ENCODE data around the gene IL17RA.

The IL17RA gene

DNA sequence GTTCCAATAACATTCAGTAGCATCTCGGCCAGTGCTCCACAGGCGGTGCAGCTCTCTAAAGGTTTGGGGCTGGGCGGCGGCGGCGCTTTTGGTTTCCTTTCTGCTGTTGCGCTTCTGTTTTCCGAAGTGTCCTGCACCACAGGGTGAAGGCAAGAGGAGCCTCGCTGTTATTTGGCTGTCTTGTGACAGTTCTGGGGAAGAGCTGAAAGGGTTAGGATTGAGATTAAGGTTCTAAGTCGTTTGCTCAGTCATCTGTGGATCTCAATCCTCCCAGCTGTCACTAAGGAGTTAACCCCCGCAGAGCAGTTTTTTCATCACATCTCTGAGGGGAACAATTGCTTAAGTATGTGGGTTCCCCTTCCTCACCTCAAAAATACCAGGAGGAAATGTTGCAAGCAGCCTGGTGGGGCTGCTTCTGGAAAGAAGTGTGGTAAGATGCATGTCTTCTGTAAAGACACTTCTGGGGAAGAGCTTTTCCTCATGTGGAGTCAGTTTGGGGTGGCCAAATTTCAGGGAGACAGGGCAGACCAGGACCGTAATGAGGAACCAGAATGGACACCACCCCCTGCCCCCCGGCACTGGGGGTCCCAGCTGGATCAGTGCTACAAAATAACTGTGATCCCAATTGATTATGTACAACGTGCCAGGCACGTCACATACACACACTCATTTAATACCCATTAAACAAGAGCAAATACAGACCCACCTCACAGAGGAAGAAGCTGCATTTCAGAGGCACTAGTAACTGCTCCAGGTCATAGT, 22.2 kb downstream of the IL17RA start:
- no peak for DNase-seq (ENCODE audit: low read depth)

DNA sequence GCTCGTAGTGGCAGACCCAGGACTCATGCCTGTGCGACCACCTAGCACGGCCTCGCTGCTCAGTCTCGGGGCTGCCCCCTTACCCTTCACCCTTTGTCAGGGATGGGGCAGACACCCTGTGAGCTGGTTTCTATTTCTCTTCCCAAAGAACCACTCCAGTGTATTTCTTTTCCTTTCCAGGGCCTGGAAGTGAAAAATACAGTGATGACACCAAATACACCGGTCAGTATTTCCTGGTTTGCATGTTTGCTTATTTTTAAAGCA, 22.7 kb downstream of the IL17RA start:
- DNase-seq (ENCODE audit: low read depth), result no peak

DNA sequence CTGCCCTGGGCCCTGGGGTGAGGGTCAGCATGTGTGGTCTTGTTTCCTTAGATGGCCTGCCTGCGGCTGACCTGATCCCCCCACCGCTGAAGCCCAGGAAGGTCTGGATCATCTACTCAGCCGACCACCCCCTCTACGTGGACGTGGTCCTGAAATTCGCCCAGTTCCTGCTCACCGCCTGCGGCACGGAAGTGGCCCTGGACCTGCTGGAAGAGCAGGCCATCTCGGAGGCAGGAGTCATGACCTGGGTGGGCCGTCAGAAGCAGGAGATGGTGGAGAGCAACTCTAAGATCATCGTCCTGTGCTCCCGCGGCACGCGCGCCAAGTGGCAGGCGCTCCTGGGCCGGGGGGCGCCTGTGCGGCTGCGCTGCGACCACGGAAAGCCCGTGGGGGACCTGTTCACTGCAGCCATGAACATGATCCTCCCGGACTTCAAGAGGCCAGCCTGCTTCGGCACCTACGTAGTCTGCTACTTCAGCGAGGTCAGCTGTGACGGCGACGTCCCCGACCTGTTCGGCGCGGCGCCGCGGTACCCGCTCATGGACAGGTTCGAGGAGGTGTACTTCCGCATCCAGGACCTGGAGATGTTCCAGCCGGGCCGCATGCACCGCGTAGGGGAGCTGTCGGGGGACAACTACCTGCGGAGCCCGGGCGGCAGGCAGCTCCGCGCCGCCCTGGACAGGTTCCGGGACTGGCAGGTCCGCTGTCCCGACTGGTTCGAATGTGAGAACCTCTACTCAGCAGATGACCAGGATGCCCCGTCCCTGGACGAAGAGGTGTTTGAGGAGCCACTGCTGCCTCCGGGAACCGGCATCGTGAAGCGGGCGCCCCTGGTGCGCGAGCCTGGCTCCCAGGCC, 23.7 kb downstream of the IL17RA start:
- no peak for DNase-seq (ENCODE audit: low read depth)

DNA sequence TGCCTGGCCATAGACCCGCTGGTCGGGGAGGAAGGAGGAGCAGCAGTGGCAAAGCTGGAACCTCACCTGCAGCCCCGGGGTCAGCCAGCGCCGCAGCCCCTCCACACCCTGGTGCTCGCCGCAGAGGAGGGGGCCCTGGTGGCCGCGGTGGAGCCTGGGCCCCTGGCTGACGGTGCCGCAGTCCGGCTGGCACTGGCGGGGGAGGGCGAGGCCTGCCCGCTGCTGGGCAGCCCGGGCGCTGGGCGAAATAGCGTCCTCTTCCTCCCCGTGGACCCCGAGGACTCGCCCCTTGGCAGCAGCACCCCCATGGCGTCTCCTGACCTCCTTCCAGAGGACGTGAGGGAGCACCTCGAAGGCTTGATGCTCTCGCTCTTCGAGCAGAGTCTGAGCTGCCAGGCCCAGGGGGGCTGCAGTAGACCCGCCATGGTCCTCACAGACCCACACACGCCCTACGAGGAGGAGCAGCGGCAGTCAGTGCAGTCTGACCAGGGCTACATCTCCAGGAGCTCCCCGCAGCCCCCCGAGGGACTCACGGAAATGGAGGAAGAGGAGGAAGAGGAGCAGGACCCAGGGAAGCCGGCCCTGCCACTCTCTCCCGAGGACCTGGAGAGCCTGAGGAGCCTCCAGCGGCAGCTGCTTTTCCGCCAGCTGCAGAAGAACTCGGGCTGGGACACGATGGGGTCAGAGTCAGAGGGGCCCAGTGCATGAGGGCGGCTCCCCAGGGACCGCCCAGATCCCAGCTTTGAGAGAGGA, 24.5 kb downstream of the IL17RA start:
- no peak for DNase-seq (ENCODE audit: low read depth)

DNA sequence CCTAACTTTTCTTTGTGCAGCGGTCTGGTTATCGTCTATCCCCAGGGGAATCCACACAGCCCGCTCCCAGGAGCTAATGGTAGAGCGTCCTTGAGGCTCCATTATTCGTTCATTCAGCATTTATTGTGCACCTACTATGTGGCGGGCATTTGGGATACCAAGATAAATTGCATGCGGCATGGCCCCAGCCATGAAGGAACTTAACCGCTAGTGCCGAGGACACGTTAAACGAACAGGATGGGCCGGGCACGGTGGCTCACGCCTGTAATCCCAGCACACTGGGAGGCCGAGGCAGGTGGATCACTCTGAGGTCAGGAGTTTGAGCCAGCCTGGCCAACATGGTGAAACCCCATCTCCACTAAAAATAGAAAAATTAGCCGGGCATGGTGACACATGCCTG, 25.2 kb downstream of the IL17RA start:
- no peak for DNase-seq (ENCODE audit: low read depth)

DNA sequence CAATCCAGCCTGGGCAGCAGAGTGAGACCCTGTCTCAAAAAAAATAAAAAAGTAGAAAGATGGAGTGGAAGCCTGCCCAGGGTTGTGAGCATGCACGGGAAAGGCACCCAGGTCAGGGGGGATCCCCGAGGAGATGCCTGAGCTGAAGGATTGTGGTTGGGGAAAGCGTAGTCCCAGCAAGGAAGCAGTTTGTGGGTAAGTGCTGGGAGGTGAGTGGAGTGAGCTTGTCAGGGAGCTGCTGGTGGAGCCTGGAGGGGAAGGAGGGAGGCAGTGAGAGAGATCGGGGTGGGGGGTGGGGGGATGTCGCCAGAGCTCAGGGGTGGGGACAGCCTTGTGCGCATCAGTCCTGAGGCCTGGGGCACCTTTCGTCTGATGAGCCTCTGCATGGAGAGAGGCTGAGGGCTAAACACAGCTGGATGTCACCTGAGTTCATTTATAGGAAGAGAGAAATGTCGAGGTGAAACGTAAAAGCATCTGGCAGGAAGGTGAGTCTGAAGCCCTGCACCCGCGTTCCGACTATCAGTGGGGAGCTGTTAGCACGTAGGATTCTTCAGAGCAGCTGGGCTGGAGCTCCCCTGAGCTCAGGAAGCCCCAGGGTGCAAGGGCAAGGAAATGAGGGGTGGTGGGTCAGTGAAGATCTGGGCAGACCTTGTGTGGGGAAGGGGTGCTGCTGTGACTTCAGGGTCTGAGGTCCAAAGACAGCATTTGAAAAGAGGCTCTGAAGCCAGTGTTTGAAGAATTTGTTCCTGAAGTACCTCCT, 26.2 kb downstream of the IL17RA start:
- no peak for DNase-seq (ENCODE audit: low read depth)

DNA sequence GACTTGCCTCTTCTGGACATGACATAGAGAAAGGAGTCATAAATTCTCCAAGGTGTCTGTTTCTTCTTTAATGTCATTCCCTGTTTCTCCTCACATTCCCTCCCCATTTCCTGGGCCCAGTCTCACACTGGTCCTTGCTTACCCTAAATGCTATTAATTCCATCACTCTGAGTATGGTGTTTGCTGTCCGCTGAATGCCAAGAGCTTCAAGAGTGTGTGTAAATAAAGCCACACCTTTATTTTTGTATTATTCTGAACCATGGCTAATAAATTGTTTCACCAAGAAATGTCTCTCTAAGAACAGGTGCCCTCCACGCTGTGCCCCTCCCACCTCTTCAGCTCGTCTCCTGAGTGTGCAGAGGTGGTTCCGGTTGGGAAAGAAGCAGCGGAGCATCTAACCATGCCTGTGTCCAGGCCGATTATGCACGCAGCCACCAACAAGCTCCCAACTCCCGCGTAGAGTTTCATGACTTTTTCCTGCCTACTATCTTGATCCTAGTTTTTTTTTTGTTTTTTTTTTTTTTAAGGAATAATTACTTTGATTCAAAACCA, 27.8 kb downstream of the IL17RA start:
- DNase-seq (ENCODE audit: low read depth), result no peak

DNA sequence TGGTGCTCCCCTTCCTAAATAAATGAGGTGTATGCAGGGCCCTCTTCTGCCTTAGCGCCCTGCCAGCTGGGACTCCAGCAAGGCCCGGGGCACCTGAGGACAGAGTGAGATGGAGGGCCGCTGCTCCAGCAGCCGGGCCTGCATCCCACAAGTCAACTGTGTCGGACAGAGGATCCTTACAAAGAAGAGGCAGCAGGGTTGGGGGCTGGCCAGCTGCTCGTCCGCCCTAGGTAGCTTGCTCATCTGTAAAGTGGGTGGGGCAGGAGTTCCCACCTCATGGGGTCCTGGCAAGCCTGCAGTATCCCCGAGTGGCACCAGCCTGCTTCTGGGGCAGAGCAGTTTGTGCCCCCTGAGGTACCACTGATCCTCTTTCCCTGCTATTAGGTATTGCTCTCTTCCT, 28.8 kb downstream of the IL17RA start:
- DNase-seq (ENCODE audit: low read depth), result no peak

DNA sequence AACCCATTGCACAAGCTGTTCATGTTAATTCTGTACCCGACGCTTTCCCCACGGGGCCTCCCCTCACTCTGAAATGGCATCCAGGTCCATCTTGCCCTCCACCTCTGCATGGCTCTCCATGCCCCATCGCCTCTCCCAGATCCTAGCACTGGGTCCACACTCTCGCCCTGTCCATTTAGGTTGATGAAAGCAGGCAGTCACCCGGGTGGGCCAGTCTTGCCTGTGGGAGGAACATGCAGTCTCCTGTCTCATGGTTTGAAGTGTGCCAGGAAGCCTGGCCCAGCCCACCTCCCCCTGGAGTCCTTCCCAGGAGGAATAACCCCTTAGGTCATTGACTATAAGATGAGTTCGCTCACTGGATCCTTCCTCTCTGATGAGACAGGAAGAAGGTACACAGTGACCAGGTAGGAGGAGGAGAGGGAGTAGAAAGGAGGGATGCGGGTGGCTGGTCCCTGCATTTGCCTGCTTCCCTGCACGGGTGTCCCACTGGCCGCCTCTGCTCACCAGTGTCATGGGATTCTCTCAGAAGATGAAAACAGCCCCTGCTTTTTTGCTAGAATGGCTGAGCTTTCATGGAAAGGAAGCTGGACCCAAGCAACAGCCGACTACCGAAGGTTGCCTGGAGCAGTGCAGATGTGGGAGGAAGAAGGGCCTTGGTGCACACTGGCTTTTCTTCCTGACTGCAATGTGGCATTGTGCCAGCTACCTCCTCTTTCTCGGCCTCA, 29.5 kb downstream of the IL17RA start:
- no peak for DNase-seq (ENCODE audit: low read depth)

DNA sequence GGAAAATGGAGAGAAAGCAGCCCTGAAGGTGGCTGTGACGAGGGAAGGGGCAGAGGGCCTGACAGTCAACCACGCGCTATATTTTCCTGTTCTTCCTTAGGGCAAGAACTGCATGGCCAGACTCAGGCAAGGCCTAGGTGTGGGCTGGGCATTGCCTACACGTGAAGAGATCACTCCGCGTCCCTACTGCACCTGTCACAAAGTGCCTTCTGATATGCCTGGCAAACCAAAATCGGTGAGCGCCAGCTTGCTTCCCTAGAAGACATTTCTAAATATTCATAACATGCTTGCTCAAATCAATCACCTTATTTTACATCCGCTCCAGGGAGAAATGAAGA, 30.1 kb downstream of the IL17RA start:
- DNase-seq (ENCODE audit: low read depth), result no peak

DNA sequence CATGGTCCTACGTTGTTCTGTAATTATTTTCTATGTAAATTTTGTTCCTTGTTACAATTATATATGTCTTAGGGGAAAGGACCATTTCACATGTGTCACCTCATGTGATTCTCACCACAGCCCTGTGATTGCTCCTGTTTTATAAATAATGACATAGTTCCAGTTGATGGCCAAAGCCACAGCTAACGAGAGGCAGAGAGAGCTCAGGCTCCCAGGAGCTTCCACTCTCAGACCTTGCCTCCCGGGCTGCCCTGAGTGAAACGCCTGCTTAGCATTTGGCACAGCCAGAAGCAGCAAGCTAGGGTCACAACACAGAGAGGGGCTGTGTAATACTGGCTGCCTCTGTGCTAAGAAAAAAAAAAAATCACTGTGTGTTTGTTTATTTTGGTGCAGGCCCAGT, 30.4 kb downstream of the IL17RA start:
- DNase-seq (ENCODE audit: low read depth), result no peak

DNA sequence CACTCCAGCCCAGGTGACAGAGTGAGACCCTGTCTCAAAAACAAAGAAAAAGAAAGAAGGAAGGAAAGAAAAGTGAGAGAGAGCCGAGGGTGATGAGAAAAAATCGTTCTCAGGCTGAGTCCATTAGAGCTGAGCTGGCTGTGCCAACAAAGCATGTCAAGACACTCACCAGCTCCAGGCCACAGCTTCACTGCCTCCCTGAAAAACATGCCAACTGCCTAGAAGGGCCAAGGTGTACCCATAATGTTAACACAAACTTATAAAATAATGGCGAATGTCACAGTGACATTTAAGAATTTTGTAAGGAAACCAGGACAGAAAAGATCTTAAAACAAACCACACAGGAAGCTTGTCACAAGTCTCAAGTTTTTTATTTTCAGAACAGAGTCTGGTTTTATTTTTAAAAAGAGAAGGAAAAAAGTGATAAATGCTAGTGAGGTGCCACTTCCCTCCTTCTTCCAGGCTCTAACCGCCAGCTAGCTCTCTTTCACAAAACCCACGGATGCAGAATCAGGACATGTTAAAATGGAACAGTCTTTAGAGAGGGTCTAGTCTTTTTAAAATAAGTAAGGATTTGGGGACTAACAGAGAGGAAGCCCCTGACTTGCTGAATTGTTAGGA, 31.3 kb downstream of the IL17RA start:
- DNase-seq (ENCODE audit: low read depth), result no peak

DNA sequence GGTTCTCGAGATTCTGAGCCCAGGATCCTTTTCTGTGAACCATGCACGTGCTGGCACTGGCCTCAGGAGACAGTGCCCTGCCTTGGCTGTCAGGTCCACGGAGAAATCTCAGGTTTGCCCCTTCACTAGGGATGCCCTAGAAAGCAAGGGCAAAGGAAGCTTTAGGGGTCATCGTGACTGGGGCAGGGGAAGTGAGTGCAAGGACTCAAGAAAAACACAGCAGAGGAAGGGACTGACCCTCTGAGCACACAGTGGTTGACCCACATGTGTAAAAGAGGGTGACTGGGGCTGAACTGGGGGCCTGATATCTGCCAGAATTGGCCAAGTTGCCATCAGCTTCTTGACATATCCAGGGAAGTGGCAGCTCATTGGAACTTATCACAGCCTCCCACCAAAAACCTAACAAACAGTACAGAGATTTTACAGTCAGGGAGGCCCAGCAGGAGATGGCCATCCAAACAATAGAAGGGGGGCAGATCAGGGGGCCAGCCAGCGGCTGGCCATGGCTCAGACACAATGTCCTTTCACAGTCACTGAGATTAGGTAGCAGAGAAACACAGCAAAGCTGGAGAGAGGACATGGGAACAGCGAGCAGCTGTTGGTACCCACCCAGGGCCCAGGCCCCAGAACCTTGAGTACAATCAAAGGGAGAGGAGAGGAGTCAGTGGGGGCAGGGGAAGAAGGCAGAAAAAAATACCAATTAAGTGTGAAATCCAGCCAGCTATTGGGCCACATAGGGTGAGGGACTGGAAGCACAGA, 32.0 kb downstream of the IL17RA start:
- DNase-seq (ENCODE audit: low read depth), result no peak

DNA sequence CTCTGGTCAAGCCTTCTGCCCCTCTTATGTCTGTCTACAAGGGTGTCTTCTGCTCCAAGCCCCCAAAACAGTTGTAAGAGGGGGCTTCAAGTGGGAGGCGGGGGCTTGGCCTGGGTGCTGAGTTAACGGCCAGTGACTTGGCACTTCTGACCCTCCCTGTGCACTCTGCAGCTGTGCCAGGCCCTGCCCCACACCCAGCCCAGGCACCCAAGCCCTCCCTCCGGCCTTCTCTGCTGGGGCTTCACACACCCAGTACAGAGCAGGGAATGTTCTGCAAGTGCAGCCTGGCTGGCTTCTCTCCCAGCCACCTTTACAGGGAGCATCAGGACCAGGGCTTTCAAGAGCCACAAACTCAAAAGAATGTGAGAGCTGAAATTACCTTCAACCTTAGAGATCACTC, 32.6 kb downstream of the IL17RA start:
- no peak for DNase-seq (ENCODE audit: low read depth)

DNA sequence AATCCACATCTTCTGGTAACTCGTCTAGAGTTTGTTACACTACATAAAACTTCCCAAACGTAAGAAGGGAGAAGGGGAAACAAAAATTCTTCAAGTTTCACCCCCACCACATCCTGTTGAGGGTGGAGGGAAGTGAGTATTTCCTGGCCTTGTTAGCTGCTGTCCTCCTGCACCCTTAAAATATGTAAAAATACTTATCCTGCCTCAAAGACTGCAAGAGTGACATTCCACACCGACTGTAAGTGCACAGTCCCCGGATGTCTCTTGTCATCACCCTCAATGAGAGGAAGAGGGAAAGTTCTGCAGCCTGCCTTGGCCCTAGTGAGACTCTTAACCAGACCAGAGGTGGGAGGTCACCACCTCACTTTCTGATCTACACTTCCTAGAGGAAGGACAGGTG, 33.1 kb downstream of the IL17RA start:
- DNase-seq (ENCODE audit: low read depth), result no peak

DNA sequence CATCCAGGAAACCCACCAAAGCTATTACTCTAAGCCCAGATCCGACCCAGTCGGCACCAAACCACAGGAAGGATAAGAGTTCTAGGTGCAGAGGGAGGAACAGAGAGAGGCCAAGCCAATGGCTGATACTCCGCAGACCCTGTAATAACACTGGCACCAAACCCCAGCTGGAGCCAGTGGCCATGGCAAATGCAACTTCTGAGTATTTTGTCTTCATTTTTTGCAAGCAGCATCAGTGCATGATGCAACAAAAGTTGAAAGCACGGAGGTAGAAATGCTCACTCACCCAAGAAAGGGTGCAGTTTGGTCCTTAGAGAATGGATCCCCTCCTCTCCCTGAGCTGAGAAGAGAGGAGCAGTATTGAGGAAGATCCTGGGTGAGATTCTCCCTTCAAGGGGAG, 33.5 kb downstream of the IL17RA start:
- DNase-seq (ENCODE audit: low read depth), result no peak

DNA sequence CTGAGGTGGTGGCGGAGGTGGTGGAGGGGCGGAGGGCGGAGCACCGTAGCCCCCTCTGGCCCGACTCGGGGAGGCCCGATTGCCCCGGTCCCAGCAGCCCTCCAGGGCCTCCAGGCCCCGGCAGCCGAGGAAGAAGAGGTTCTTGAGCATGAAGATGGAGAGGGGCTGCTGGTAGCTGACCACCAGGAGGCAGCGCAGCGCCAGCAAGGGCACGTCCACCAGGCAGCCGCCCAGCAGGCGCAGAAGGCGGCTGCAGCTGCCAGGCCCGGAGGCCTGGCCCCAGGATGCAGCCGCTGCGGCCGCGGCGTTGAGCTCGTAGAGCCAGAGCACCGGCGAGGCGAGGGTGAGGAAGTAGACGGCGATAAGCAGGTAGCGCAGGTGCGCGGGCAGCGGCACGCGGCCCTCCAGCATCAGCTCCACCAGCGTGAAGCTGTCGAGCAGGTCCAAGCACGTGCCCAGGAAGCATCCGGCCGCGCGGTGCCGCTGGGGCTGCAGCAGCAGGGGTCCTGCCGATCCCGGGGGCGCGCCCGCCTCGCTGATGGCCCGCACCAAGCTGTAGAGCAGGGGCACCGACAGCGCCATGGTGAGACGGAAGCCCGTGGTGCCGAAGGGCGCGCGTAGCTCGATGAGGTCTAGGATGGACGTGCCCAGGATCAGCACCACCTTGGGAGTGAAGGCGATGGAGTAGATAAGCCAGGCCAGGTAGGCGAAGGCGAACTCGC, 34.8 kb downstream of the IL17RA start:
- no peak for DNase-seq (ENCODE audit: low read depth)

DNA sequence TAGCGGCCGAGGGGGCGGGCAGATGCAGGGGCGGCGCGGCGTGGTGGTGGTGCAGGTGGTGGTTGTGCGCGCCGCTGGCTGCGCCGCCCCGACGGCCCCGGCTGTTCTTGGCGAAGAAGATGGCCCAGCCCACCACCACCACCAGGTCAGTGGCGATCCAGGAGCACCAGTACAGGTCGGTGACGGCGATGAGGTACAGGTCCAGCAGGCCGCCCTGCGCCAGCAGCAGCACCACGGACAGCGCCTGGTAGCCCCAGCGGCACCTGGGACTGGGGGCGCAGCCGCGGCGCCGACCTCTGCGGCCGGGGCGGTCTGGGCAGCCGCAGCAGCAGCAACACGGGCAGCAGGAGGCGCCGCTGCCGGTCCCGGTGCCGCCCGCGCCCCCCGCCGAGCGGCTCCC, 35.5 kb downstream of the IL17RA start:
- no peak for DNase-seq (ENCODE audit: low read depth)

DNA sequence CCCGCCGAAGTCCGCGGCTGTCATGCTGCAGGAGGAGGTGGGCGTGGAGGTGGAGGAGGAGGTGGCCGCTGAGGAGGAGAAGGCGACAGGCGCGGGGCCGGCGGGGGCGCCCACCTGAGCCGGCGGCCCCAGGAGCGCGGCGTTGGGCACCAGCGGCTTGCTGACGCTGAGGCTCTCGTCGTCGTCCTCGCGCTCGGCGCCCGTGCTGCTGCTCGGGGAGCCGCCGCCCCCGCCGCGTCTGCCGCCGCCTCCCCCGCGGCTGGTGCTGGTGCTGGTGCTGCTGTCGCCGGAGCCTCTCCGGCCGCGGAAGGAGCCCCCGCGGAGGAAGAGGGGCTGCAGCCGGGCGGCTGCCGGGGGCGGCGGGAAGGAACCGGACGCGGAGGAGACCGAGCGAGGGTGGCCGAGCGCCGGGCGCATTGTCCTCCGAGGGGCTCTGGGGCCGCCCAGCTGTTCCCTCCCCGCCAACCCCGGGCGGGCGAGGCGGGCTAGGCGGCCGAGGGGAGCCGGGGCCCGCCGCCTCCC, 36.0 kb downstream of the IL17RA start:
- no peak for DNase-seq (ENCODE audit: low read depth)
